LNCaP clone FGC (cell line): ENCODE measurements around the gene TMSB15B.
"Not testable (repeated sequence)": the region's sequence is repeated elsewhere in the genome, so short reads cannot be mapped to it uniquely, and the experiment has no call there.

Source experiments
- DNase-seq: peaks from one replicate; pipeline ENCODE4 v3.0.0-alpha.2; 2011; ENCODE audit warnings: low read depth
- H3K4me3 ChIP-seq: 2 replicates; pipeline ENCODE4 v1.5.1; 2011; ENCODE audit warnings: mild to moderate bottlenecking, low read depth, low read length, control low read depth
- TF ChIP-seq, protein P1 (sequence below): IDR thresholded peaks from 2 replicates; pipeline ENCODE4 v1.5.1; 2012; ENCODE audit warnings: mild to moderate bottlenecking; ENCODE audit not compliant: control insufficient read depth, insufficient read depth; ENCODE audit errors: extremely low read depth

The TMSB15B gene

DNA sequence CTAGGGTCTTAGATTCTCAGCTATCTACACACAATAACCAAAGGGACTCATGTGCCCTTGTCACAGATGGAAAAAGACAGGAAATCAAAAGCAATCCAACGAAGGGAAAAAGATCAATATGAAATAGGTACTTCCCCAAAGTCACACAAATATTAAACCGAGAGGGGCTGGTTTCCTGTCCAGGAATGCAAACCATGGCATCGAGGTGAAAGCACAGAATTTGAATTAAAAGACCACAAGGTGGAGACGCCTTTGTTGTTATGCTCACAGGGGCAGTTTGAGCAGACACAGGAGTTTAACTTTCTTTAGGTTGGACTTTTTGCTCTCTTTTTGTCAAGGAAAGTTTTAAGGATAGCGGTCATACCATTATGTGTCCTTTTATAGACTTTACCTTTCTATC, 36.8 kb downstream of the TMSB15B start:
- DNase-seq: no peak
- no peak overlapping the region for H3K4me3 ChIP-seq
- TF ChIP-seq, protein P1, sequence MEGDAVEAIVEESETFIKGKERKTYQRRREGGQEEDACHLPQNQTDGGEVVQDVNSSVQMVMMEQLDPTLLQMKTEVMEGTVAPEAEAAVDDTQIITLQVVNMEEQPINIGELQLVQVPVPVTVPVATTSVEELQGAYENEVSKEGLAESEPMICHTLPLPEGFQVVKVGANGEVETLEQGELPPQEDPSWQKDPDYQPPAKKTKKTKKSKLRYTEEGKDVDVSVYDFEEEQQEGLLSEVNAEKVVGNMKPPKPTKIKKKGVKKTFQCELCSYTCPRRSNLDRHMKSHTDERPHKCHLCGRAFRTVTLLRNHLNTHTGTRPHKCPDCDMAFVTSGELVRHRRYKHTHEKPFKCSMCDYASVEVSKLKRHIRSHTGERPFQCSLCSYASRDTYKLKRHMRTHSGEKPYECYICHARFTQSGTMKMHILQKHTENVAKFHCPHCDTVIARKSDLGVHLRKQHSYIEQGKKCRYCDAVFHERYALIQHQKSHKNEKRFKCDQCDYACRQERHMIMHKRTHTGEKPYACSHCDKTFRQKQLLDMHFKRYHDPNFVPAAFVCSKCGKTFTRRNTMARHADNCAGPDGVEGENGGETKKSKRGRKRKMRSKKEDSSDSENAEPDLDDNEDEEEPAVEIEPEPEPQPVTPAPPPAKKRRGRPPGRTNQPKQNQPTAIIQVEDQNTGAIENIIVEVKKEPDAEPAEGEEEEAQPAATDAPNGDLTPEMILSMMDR: no peak

DNA sequence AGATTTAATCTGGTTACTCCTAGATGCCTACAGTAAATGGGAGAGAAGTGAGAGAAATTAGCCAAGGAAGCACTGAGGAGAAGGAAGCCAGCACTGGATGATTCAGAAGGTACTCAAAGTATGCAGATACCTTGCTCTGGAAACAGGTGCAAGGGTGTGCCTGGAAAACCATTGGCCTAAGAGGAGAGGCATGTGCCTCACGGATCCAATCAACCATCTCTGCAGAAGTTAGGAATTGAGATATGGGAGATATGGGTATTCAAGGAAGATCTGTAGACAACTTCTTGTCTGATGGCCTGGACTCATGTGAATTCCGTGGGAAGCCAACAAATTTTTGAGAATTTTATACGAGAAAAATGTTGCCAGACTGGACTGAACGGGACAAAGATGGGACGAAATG, 46.4 kb downstream of the TMSB15B start:
- H3K4me3 ChIP-seq: no peak overlapping the region
- no peak for DNase-seq
- TF ChIP-seq, protein P1: no peak

DNA sequence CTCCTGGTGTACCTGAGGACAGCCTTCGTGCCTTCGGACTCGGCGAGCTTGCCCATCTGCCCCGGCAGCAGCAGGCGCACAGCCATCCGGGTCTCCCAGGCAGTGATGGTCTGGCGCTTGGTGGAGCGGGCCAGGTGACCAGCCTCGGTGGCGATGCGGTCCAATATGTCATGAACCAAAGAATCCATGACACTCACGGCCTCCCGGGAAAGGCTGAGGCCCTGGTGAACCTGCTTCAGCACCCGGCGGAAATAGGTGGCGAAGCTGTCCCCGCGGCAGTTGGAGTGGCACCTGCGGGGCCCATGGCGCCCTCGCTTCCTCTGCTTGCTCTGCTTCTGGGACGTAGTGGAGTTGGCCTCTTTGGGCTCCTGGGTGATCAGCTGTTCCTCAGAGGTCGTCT, 50.7 kb downstream of the TMSB15B start:
- DNase-seq: no peak
- TF ChIP-seq, protein P1: no peak
- H3K4me3 ChIP-seq: no peak overlapping the region

DNA sequence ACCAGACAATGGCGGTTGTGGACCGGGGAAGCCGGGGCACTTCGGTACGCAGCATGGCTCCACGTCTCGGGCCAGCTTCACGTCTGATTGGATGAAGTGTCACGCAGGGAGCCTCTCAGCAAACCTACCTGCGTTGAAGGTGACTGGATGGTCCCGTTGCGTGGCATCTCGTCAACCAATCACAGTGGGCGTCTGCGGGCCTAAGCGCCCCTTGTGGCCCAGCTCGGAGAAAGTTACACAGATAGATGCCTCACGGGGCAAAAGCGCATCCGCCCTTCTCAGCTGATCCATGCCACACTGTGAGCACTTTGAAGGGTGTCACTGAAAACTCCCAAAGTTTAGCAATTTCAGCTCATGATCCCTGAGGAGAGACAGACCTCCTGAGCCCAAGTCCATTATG, 51.2 kb downstream of the TMSB15B start, which contains the start of gene H2BW1:
Gene H2BW1 (minus strand): TSS at position 103 of the 400 bp plus-strand sequence. CDS start 132 bp downstream, outside the sequence.
- DNase-seq: no peak
- TF ChIP-seq, protein P1: no peak
- no peak within 1 kb of the TSS for H3K4me3 ChIP-seq

DNA sequence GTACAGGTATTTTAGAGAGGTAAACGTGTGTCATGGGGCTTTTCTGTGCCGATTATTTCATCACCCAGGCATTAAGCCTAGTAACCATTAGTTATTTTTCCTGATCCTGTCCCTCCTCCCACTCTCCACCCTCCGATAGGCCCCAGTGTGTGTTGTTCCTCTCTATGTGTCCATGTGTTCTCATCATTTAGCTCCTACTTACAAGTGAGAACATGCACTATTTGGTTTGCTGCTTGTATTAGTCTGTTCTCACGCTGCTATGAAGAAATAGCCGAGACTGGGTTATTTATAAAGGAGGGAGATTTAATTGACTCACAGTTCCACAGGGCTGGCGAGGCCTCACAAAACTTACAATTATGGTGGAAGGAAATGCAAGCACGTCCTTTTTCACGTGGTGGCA, 53.1 kb downstream of the TMSB15B start:
- DNase-seq, H3K4me3 ChIP-seq: not testable (repeated sequence)
